GM18873 (cell line): Measurements from ENCODE around the gene DCAF6.

Experiments
- ATAC-seq: cut with Tn5 transposase; IDR thresholded peaks from one replicate; pipeline ENCODE4 v1.9.1; 2021; ENCODE audit warnings: mild to moderate bottlenecking, moderate library complexity, moderate number of reproducible peaks; ENCODE audit not compliant: unreplicated experiment, low FRiP score

The DCAF6 gene

DNA sequence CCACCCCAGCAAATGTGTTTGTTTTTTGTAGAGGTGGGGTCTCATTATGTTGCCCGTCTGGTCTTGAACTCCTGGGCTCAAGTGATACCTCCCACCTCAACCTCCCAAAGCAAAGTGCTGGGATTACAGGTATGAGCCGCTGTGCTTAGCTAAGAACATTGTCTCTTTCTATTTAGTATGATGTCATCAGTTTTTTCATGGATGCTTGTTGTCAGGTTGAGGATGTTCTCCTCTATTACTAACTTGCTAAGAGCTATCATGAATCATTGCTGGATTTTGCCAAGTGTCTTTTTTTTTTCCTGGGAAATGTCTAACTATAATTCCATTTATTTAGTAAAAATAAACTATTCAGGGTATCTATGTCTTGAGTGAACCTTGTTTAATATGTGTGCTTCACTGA, 19.4 kb downstream of the DCAF6 start:
- ATAC-seq = no peak

DNA sequence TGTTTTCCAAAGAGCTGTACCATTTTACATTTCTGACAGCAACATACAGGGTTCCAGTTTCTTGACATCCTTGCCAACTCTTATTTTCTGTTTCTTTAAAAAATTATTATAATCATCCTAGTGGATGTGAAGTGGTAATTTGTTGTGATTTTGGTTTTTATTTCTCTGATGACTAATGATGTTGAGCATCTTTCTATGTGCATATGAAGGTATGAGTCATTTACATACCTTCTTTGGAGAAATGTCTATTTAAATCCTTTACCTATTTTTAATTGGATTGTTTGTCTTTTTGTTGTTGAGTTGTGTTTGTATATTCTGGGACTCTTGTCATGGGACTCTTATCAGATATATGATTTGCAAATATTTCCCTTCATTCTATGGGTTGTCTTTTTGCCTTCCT, 21.2 kb downstream of the DCAF6 start:
- ATAC-seq = no peak

DNA sequence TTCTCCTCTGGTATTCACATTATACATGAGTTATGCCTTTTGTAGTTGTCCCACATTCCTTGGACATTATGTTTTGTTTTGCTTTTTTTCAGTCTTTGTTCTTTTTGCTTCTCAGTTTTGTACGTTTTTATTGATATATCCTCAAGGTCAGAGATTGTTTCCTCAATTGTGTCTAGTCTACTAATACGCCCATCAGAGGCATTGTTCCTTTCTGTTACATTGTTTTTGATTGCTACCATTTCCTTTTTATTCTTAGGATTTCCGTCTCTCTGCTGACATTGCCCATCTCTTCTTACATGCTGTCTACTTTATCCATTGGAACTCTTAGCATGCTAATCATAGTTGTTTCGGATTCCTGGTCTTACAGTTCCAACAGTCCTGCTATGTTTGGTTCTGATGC, 28.2 kb downstream of the DCAF6 start:
- no peak for ATAC-seq

DNA sequence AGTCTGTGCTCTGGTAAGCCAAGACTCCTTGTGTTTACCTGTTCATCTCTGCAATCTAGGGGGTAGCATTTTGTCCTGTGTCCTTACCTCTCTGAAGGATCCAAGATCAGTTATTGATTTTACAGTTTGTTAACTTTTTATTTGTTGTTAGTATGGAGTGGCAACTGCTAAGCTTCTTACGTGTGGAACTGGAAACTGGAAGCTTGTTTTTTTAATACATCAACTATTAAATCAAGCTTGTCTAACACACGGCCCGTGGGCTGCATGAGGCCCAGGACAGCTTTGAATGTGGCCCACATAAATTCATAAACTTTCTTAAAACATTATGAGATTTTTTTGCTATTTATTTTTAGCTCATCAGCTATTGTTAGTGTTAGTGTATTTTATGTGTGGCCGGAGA, 29.6 kb downstream of the DCAF6 start:
- no peak for ATAC-seq

DNA sequence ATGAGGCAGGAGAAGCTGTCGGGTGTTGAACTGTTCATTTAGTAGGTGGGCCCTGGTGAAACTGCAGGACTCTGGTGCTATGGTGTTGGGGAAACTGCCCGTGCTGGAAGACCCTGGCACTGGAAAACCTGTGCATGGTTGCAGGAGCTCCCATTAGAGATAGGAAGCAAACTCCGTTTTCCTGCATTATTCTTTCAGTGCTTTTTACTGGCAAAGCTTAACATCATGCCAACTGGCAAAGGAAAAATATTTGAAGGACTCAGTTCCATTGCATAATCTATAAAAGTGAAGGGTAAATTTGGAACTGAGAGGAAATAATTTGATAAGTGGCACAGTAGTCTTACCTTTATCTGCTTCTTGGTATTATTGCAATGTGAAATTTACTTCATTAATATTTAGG, 32.1 kb downstream of the DCAF6 start:
- no peak for ATAC-seq

DNA sequence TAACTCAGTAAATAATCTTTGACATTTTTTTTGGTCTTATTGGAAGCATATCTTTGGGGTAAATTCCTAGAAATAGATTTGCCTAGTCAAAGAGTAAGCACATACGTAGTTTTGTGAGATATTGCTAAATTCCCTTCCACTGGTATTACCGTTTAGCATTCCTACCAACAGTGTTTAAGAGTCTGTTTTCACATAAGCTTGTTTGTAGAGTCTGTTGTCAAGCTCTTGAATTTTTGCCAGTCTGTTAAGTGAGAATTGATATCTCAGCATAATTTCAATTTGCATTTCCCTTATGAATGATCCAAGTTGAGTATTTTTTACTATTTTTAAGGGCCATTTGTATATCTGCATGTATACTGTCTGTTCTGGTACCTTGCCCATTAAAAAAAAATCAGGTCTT, 37.3 kb downstream of the DCAF6 start:
- no peak for ATAC-seq

DNA sequence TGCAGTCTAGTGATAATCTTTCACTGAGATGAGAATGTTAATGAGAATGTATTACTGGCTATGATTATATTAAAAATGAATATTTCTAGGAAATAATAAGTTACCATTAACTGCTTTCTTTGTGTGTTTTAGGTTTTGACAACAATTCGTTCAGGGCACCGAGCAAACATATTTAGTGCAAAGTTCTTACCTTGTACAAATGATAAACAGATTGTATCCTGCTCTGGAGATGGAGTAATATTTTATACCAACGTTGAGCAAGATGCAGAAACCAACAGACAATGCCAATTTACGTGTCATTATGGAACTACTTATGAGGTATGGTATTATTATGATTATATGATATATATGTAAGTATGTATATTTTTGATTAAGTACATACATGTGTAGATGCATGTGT, 38.2 kb downstream of the DCAF6 start:
- no peak for ATAC-seq

DNA sequence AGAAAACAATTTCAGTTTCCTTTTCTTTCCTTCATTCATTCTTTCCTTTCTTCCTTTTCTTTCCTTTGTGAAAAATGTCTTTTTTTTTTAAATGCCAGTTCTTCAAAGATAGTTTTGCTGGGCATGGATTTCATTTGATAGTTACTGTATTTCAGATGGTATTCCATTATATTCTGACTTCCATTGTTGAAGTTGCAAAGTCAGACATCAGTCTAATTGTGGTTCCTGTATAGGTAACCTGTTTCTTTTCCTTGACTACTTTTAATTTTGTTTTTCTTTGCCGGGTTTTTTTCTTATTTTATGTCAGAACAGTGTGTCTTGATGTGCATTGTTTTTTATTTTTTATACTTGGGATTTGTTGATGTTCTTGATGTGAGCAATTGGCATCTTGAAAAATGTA, 40.8 kb downstream of the DCAF6 start:
- no peak for ATAC-seq

DNA sequence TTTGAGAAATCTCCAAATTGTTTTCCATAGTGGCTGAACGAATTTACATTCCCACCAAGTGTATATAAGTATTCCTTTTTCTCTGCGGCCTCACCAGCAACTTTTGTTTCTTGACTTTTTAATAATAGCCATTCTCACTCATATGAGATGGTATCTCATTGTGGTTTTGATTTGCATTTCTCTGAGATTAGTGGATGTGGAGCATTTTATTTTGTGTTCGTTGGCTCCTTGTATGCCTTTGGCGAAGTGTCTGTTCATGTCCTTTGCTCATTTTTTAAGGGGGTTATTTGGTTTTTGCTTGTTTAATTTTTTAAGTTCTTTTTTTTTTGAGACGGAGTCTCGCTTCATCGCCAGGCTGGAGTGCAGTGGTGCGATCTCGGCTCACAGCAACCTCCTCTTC, 45.5 kb downstream of the DCAF6 start:
- ATAC-seq = no peak

DNA sequence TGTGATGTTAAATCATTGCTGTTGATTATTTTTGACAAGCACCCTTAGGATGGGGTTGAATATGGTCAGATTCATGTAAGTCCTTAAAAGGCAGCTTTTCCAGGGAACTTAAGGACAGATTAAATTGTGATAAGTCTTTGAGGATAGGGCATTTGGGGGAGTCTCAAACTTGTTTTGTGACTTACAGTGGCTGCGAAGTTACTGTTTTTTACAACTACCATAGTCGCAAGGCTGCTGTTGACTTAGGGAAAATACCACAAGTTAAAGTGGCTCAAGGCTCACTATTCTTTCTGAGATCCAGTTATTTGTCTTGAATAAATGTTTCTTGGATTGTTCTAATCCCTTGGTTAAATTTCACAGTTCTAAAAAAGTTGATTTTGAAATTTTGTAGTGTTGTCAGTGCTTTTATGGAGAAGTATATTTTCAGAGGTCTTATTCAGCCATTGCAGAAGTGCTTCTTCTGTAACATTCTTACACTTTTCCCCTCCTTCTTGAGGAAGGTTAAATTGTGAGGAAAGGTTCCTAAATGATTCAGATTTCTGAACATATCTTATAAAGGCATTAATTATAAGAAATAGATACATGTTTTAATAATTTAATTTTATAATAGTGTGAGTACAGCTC, 47.4 kb downstream of the DCAF6 start:
- no peak for ATAC-seq

DNA sequence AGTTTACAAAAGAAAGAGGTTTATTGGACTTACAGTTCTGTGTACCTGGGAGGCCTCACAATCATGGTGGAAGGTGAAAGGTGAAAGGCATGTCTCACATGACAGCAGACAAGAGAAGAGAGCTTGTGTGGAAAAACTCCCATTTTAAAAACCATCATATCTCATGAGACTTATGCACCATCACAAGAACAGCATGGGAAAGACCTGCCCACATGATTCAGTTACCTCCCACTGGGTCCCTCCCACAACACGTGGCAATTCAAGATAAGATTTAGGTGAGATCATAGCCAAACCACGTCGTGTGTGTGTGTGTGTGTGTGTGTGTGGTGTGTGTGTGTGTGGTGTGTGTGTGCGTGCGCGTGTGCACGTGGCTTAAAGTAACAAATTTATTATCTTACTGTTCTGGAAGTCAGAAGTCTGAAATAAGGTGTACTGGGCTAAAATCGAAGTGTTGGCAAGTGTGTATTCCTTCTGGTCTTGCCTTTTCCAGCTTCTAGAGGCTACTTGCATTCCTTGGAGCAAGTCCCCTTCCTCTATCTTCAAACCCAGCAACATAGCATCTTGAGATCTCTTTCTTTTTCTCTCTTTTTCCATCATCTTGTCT, 48.5 kb downstream of the DCAF6 start:
- ATAC-seq = no peak

DNA sequence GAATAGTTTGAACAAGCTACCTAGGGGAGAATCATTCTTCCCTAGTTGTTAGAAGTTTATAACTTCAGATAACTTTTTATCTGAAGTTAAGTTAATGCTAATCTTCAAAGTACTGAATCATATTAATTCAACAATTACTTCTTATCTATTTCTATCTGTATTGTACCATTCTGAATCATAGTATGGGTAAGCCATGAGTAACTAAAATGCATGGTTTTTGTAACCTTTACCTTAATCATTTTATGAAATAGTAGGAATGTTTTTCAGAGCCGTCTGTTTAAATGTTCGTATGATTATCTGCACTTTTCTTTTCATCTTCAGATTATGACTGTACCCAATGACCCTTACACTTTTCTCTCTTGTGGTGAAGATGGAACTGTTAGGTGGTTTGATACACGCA, 50.7 kb downstream of the DCAF6 start:
- no peak for ATAC-seq

DNA sequence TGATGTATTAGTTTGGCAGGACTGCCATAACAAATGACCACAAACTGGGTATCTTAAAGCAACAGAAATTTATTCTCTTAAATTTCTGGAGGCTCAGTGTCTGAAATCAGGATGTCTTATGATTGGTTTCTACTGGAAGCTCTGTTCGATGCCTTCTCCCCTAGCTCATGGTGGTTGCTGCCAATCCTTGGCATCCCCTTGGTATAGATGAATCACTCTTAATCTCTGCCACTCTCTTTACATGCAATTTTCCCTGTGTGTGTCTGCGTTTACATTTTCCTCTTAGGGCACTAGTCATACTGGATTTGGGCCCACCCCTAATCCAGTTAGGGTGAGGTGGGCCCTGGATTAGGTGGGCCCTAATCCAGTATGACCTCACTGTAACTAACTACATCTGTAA, 55.1 kb downstream of the DCAF6 start:
- ATAC-seq = no peak

DNA sequence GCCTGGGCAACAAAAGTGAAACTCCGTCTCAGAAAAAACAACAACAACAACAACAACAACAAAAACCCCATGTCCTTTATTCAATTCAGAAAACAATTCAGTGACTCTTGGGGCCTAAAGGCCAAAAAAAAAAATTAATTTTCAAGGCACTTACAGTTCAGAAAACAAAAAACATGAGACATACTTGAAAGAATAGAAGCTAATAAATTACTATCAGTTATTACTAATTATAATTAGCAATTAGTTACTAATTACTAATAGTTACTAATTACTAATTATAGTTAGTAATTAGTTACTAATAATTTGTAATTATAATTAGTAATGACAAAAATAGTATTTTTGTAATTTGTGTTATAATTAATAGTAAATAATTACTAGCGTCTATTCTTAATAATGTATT, 57.2 kb downstream of the DCAF6 start:
- no peak for ATAC-seq

DNA sequence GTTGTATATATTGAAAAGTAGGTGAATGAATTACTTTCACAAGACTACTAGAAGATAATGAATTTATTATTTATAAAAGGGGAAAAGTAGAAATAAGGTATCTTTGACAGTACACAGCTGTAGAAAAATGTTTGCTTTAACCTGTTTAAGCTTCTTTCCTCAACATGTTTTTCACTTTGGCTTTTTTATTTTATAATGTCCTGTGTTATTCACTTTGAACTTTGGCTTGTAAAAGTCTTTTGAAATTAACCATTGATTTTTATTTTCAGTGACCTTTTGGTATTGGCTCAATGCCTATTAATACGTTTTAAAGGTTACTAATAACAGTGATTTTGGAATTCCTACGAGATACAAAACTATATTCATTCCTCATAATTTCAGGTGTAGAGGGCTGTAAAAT, 58.1 kb downstream of the DCAF6 start:
- no peak for ATAC-seq

DNA sequence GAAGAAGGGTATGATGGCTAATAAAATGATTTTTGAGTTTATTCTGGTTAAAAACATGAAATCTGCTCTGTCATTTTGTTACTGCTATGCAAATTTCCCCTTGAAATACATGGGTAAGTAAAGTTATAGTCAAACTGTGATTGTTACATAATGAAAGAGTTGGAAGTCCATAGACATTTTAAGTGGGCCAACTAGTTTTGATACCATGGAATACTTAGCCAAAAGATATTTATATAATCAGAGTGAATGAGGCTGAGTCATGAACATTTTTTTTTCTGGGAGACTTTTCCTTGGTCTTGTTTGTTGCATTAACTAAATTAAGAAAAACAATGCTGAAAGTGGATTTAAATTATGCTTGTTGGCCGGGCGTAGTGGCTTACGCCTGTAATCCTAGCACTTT, 58.6 kb downstream of the DCAF6 start:
- ATAC-seq = no peak

DNA sequence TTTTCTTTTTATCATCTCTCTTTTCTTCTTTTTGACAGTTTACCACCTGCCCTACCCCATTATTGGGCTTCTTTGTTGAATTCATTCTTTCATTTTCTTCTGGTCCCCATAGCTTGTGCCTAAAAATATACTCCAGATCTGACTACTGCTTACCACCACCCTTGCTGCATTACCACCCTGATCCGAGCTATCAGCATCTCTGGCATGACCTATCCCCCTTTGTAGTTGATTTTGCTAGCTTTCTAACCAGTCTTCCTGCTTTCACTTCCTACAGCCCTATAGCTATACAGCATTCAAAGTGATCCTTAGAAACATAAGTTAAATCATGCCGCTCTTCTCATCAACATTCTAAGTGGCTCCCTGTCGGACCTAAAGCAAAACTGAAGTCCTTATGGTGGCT, 59.8 kb downstream of the DCAF6 start:
- no peak for ATAC-seq

DNA sequence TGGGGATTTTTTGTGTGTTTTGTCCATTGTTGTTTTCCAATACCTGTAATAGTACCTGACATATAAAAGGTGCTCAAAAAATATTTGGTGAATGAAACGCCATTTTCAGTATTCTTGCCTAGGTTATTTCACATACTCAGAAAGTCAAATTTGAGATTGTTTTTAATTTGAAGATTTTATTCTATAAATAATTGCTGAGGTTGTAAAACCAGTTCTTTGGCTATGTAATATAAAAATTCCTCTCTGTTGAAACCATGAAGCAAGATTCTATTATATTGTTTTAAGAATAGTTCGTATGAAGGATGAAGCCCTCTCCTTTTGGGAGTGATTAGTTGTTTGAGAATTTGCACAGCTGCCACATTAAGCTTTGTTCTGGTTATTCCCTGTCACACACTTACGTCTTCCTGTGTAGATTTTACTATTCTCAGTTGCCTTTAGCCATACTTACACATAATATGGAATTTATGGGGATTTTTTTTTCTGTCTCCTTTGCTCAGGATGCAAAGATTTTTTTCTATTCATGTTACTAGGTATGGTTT, 60.6 kb downstream of the DCAF6 start:
- no peak for ATAC-seq

DNA sequence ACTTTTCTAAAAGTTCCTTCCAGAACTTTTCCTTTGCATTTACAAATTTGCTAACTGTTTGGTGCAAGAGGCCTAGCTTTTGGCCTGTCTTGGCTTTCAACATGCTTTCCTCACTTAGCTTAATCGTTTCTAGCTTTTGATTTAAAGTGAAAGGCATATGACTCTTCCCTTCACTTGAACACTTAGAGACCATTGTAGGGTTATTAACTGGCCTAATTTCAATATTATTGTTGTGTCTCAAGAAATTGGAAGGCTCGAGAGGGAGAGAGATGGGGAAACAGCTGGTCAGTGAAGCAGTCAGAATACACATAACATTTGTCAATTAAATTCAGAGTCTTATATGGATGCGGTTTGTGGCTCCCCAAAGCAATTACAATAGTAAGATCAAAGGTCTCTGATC, 63.4 kb downstream of the DCAF6 start:
- ATAC-seq = no peak

DNA sequence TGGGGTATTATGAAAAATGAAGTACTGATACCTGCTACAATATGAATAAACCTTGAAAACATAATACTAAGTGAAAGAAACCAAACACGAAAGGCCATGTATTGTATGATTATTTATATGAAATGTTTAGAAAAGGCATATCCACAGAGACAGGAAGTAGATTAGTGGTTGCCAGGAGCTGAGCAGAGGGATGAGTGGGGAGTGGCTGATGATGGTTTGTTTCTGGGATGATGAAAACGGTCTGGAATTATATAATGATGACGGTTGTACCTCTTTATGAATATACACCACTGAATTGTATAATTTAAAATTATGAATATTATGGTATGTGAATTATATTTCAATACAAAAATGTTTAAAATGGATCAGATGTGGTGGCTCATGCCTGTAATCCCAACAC, 64.2 kb downstream of the DCAF6 start:
- no peak for ATAC-seq

DNA sequence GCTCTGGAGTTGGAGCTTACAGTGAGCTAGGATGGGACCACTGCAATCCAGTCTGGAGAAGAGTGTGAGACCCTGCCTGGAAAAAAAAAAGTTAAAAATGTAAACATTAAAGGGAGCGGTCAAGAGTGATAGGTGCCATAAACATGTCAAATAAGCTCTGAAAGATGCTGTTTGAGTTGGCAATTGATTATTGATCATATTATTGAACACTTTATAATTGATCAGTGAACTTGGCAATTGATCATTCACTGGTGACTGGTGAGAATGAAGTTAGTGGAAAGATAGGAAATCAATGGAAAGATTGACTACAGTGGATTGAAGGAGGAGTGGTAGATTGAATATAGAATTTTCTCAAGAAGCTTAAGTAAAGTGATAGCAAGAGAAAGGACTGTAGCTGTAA, 64.7 kb downstream of the DCAF6 start:
- ATAC-seq = no peak

DNA sequence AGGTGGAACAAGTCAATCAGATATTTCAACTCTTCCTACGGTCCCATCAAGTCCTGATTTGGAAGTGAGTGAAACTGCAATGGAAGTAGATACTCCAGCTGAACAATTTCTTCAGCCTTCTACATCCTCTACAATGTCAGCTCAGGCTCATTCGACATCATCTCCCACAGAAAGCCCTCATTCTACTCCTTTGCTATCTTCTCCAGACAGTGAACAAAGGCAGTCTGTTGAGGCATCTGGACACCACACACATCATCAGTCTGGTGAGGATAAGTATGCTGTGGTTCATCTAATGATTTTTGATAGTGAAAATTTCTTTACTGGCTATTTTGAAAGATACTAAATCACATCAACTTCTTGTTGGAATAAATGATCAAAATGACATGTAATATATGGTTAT, 68.0 kb downstream of the DCAF6 start:
- ATAC-seq = no peak

DNA sequence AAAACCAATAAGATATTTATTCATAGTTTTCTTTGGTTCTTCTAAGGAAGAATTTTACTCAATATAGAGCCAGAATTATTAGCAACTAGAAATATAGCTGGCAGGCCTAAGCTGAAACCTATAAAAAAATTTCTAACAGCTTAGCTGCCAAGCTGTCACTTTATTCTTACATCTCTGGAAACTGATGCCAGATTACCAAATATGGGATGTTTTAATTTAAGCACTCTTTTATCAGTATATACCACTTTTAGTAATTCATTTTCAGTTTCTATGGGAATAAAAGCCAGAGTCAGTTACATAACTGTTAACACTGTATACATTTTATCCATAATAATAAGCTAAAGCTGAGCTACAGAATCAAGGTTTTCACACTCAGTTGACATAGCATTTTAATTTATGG, 69.0 kb downstream of the DCAF6 start:
- ATAC-seq = no peak
